Gastrocnemius medialis (tissue), 4 donors: ENCODE data around the gene AGPAT3.

ENCODE experiments used
- CTCF ChIP-seq, 5 experiments: fragments of 450-650 bp in 3 of 5; fragments of 200-600 bp in 2 of 5; sonication (generic) in 2 of 5; IDR thresholded peaks in 4 of 5; conservative IDR thresholded peaks in 1 of 5; 1 replicate in 4 of 5; 2 replicates in 1 of 5; pipeline ENCODE4 v1.5.1; 2016 to 2019; ENCODE audit warnings: antibody characterized with exemption in 5 of 5, mild to moderate bottlenecking in 3 of 5, moderate library complexity in 3 of 5
- POLR2A ChIP-seq, 2 donors: fragments of 450-650 bp; IDR thresholded peaks; one replicate each; pipeline ENCODE4 v1.6.1; 2017; ENCODE audit warnings: antibody characterized with exemption in 2 of 2, mild to moderate bottlenecking in 2 of 2, moderate library complexity in 2 of 2

GRCh38 chr21:43969115-43969444 is 104.1 kb downstream of the AGPAT3 start:
- no peak for TF ChIP-seq CTCF (IDR thresholded peaks at IDR 0.05 in 4 of 5, conservative IDR thresholded peaks at IDR 0.05 in 1 of 5)
- no peak for TF ChIP-seq POLR2A (IDR thresholded peaks at IDR 0.05)
